ENCODE measurements around the gene TK2. TPM values are rescaled to one million over a fixed set of nuclear protein-coding genes. Genes with fewer than 3 reads are reported as not detected.

TK2 gene
- polyA plus RNA-seq, 1 experiment = 42.7 TPM

- CTCF ChIA-PET = interaction anchor here (2.0 to 2.4 kb wide), 2 partner anchors 9 to 67 kb away, joined by 8 to 11 read pairs; no protein-coding TSS in a partner anchor
- DNase-seq (ENCODE audit: low read depth) = no peak
- Histone ChIP-seq H3K27me3 (ENCODE audit: control insufficient read depth, insufficient read depth, low read length) (peaks cover 9% of the 10 kb centered on the region; the same call in 1 of the 2 replicates), H3K4me3 (ENCODE audit: low read depth, low read length) (no peak overlapping the region), H3K36me3 (ENCODE audit: control insufficient read depth, insufficient read depth, low read length) (no peaks in the 10 kb centered on the region)
- POLR2A ChIA-PET = no interaction called here
- TF ChIP-seq, protein P1, sequence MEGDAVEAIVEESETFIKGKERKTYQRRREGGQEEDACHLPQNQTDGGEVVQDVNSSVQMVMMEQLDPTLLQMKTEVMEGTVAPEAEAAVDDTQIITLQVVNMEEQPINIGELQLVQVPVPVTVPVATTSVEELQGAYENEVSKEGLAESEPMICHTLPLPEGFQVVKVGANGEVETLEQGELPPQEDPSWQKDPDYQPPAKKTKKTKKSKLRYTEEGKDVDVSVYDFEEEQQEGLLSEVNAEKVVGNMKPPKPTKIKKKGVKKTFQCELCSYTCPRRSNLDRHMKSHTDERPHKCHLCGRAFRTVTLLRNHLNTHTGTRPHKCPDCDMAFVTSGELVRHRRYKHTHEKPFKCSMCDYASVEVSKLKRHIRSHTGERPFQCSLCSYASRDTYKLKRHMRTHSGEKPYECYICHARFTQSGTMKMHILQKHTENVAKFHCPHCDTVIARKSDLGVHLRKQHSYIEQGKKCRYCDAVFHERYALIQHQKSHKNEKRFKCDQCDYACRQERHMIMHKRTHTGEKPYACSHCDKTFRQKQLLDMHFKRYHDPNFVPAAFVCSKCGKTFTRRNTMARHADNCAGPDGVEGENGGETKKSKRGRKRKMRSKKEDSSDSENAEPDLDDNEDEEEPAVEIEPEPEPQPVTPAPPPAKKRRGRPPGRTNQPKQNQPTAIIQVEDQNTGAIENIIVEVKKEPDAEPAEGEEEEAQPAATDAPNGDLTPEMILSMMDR (IDR thresholded peaks at IDR 0.05; ENCODE audit: insufficient read depth, low read depth, low read length) = no peak
Observed at GRCh38 chr16:66473654-66474519, 76.0 kb downstream of the TK2 start.

DNA sequence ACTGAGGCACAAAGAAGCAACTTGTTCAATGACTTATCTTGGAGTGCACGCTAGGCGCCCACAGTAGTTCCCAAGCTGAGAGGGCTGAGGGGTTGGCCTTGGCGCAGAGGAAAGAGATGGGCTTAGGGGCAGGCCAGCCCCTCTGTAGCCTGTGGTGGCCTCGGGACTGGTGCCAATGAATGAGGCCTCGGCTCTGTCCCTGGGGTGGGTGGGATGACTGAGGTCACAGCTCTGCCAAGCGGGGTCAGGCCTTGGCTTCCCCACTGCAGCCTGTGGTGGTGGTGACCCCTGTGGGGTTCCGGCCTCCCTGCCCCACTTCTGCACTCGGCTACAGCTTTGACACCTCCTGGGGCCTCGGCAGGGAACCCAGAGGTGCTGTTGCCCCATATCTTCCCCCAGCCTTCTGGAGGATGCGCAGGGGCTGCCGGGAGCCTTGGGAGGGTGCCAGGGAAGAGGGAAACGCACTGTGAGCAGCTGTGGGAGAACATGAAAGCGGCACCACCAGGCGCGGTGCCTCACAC, 76.8 kb downstream of the TK2 start:
- Histone ChIP-seq H3K27me3 (ENCODE audit: control insufficient read depth, insufficient read depth, low read length) (peaks cover 16% of the 10 kb centered on the region), H3K4me3 (ENCODE audit: low read depth, low read length) (no peak overlapping the region), H3K36me3 (ENCODE audit: control insufficient read depth, insufficient read depth, low read length) (no peaks in the 10 kb centered on the region)
- CTCF ChIA-PET = interaction anchor here (2.0 to 2.4 kb wide), 2 partner anchors 10 to 67 kb away, joined by 8 to 11 read pairs; no protein-coding TSS in a partner anchor
- POLR2A ChIA-PET = no interaction called here
- DNase-seq (ENCODE audit: low read depth) = no peak
- TF ChIP-seq, protein P1 (IDR thresholded peaks at IDR 0.05; ENCODE audit: insufficient read depth, low read depth, low read length) = no peak

DNA sequence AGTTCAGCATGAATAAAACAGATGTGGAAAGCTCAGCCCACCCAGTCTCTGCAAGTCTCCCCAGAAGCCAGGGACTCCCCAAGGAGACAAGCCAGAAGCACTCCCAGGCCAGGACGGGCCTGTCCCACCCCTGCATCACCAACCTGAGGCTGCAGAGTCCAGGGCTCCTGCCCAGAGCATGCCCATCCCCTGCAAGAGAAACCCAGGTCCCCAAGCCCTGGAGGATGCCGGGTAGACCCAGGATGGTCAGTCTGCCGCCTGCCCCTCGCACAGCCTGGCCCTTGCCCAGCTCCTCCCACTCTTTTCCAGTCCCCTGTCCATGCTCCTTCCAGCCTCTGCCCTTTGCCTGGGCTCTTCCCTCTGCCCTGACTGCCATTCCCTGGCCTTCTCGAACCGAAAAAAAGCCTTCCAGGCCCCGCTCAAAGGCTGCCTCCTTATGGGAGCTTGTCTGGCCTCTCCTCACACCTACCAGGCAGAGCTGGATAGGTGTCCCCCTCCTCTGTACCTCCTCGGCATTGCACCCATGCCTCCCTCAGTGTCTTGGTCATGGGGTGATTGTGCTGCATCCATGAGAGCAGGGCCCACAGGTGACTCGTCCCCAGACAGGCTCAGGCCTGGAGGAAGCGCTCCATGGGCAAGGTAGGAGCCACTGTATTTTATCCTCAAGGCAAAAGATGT, 78.1 kb downstream of the TK2 start:
- DNase-seq (ENCODE audit: low read depth) = no peak
- CTCF ChIA-PET = interaction anchor here (1.2 kb wide), 1 partner anchor 11 kb away, joined by 4 read pairs; no protein-coding TSS in a partner anchor

GRCh38 chr16:66471264-66471663, 78.7 kb downstream of the TK2 start:
- CTCF ChIA-PET = interaction anchor here (1.2 kb wide), 1 partner anchor 12 kb away, joined by 4 read pairs; no protein-coding TSS in a partner anchor
- no peaks in the 10 kb centered on the region for H3K36me3 ChIP-seq (ENCODE audit: control insufficient read depth, insufficient read depth, low read length)
- H3K27me3 ChIP-seq (ENCODE audit: control insufficient read depth, insufficient read depth, low read length) = peaks cover 14% of the 10 kb centered on the region
- POLR2A ChIA-PET = interaction anchor here (0.7 kb wide), 1 partner anchor 15 kb away, joined by 3 read pairs; no protein-coding TSS in a partner anchor
- TF ChIP-seq, protein P1 (IDR thresholded peaks at IDR 0.05; ENCODE audit: insufficient read depth, low read depth, low read length) = no peak
- H3K4me3 ChIP-seq (ENCODE audit: low read depth, low read length) = no peak overlapping the region
- DNase-seq (ENCODE audit: low read depth) = no peak

More for the DNA sequence above, 78.1 kb downstream of the TK2 start:
- no peak overlapping the region for H3K4me3 ChIP-seq (ENCODE audit: low read depth, low read length)
- POLR2A ChIA-PET = interaction anchor here (0.7 kb wide), 1 partner anchor 16 kb away, joined by 3 read pairs; no protein-coding TSS in a partner anchor
- no peaks in the 10 kb centered on the region for H3K36me3 ChIP-seq (ENCODE audit: control insufficient read depth, insufficient read depth, low read length)
- TF ChIP-seq, protein P1 (IDR thresholded peaks at IDR 0.05; ENCODE audit: insufficient read depth, low read depth, low read length) = no peak
- peaks cover 14% of the 10 kb centered on the region for H3K27me3 ChIP-seq (ENCODE audit: control insufficient read depth, insufficient read depth, low read length)

DNA sequence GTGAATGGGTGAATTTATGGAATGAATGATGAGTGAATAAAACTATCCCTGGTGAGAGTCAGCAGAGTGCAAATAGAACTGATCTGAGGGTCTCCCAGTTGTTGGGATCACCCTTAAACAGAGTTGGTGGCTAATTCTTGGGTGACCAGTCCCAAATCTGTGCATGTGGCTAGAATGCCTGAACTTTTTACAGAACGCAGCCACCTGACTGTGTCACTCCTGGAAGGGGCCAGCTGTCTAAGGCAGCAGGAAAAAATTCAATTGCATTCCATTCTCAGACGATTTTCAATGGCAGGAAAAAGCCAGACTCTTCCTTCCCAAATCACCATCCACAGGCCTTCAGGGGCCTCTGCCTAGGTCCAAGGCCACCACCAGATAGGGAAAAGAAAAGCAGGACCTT, 79.4 kb downstream of the TK2 start:
- peaks cover 14% of the 10 kb centered on the region for H3K27me3 ChIP-seq (ENCODE audit: control insufficient read depth, insufficient read depth, low read length)
- H3K36me3 ChIP-seq (ENCODE audit: control insufficient read depth, insufficient read depth, low read length) = no peaks in the 10 kb centered on the region
- DNase-seq (ENCODE audit: low read depth) = no peak
- CTCF ChIA-PET = no interaction called here
- no peak overlapping the region for H3K4me3 ChIP-seq (ENCODE audit: low read depth, low read length)
- POLR2A ChIA-PET = no interaction called here
- TF ChIP-seq, protein P1 (IDR thresholded peaks at IDR 0.05; ENCODE audit: insufficient read depth, low read depth, low read length) = no peak
